Measurements from ENCODE around the gene THTPA. TPM values are rescaled to one million over a fixed set of nuclear protein-coding genes. Genes with fewer than 3 reads are reported as not detected.

The THTPA gene
- total RNA-seq, 1 experiment from 2014 or later = 20.0 TPM

DNA sequence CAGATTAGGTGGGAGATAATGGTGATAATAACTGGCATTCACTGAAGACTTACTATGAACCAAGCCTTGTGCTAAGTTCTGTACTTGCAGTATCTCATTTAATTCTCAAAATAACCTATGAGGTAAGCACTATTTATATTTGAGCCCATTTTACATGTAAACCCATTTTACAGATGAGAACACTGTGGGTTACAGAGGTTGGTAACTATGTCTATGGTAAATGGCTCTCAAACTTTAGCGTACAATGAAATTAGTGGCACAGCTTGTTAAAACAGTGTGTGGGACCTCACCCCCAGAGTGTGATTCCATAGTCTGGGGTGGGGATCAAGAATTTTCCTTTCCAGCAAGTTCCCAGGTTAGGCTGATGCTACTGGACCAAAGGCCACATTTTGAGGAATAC is 44.7 kb downstream of the THTPA start (continued):
- TF ChIP-seq, protein P1, sequence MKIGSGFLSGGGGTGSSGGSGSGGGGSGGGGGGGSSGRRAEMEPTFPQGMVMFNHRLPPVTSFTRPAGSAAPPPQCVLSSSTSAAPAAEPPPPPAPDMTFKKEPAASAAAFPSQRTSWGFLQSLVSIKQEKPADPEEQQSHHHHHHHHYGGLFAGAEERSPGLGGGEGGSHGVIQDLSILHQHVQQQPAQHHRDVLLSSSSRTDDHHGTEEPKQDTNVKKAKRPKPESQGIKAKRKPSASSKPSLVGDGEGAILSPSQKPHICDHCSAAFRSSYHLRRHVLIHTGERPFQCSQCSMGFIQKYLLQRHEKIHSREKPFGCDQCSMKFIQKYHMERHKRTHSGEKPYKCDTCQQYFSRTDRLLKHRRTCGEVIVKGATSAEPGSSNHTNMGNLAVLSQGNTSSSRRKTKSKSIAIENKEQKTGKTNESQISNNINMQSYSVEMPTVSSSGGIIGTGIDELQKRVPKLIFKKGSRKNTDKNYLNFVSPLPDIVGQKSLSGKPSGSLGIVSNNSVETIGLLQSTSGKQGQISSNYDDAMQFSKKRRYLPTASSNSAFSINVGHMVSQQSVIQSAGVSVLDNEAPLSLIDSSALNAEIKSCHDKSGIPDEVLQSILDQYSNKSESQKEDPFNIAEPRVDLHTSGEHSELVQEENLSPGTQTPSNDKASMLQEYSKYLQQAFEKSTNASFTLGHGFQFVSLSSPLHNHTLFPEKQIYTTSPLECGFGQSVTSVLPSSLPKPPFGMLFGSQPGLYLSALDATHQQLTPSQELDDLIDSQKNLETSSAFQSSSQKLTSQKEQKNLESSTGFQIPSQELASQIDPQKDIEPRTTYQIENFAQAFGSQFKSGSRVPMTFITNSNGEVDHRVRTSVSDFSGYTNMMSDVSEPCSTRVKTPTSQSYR (CRISPR knock-in tag; IDR thresholded peaks at IDR 0.05) = no peak
- TF ChIP-seq TEAD1 (CRISPR knock-in tag; IDR thresholded peaks at IDR 0.05) (no peak), ZNF317 (CRISPR knock-in tag; IDR thresholded peaks at IDR 0.05; ENCODE audit: borderline replicate concordance, low read depth) (no peak), ZNF138 (CRISPR knock-in tag; conservative IDR thresholded peaks at IDR 0.05) (no peak), KAT7 (CRISPR knock-in tag; IDR thresholded peaks at IDR 0.05; ENCODE audit: borderline replicate concordance) (no peak), TEAD4 (CRISPR knock-in tag; IDR thresholded peaks at IDR 0.05) (no peak), OVOL2 (CRISPR knock-in tag; IDR thresholded peaks at IDR 0.05; ENCODE audit: borderline replicate concordance) (no peak), MXD4 (CRISPR knock-in tag; IDR thresholded peaks at IDR 0.05; ENCODE audit: borderline replicate concordance) (no peak), EMX1 (CRISPR knock-in tag; IDR thresholded peaks at IDR 0.05) (no peak), JAZF1 (CRISPR knock-in tag; IDR thresholded peaks at IDR 0.05) (no peak)
- TF ChIP-seq, protein P2, sequence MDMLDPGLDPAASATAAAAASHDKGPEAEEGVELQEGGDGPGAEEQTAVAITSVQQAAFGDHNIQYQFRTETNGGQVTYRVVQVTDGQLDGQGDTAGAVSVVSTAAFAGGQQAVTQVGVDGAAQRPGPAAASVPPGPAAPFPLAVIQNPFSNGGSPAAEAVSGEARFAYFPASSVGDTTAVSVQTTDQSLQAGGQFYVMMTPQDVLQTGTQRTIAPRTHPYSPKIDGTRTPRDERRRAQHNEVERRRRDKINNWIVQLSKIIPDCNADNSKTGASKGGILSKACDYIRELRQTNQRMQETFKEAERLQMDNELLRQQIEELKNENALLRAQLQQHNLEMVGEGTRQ (CRISPR knock-in tag; IDR thresholded peaks at IDR 0.05) = no peak
- TF ChIP-seq, protein P3, sequence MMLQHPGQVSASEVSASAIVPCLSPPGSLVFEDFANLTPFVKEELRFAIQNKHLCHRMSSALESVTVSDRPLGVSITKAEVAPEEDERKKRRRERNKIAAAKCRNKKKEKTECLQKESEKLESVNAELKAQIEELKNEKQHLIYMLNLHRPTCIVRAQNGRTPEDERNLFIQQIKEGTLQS (CRISPR knock-in tag; conservative IDR thresholded peaks at IDR 0.05) = no peak

DNA sequence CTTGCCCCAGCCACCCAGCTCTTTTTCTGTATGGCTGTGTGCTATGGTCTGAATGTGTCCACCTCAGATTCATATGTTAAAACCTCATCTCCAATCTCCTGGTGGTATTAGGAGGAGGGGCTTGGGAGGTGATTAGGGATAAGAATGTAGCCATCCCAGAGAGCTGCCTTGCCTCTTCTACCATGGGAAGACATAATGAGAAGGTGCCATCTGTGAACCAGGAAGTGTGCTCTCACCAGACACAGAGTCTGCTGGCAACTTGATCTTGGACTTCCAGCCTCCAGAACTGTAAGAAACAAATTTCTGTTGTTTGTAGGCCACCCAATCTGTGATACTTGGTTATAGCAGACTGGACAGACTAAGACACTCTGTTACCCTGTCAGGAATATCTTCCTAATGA is 45.4 kb downstream of the THTPA start:
- ChIA-PET CTCF (interaction anchor here (1.5 kb wide), 1 partner anchor 13 kb away, joined by 8 read pairs; no protein-coding TSS in a partner anchor), POLR2A (no interaction called here)

More for the DNA sequence above, 45.4 kb downstream of the THTPA start:
- H3K9me3 Mint-ChIP-seq = 0 out of 2 replicates have a peak, but pooled peaks cover 3% of the 10 kb centered on the region
- H3K36me3 Mint-ChIP-seq = no peaks in the 10 kb centered on the region
- no peak for ATAC-seq
- H3K4me1 Mint-ChIP-seq = no peaks in the 10 kb centered on the region
- H3K27ac Mint-ChIP-seq = no peak overlapping the region
- no peak for DNase-seq (ENCODE audit: low spot score)
- TF ChIP-seq, protein P4, sequence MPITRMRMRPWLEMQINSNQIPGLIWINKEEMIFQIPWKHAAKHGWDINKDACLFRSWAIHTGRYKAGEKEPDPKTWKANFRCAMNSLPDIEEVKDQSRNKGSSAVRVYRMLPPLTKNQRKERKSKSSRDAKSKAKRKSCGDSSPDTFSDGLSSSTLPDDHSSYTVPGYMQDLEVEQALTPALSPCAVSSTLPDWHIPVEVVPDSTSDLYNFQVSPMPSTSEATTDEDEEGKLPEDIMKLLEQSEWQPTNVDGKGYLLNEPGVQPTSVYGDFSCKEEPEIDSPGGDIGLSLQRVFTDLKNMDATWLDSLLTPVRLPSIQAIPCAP (CRISPR knock-in tag; IDR thresholded peaks at IDR 0.05) = no peak
- no peak for TF ChIP-seq FOXJ3 (CRISPR knock-in tag; IDR thresholded peaks at IDR 0.05; ENCODE audit: borderline replicate concordance)
- no peak for TF ChIP-seq ZNF219 (CRISPR knock-in tag; IDR thresholded peaks at IDR 0.05; ENCODE audit: borderline replicate concordance)
- no peak for TF ChIP-seq NR1H2 (CRISPR knock-in tag; IDR thresholded peaks at IDR 0.05)
- TF ChIP-seq TCF7 (CRISPR knock-in tag; IDR thresholded peaks at IDR 0.05; ENCODE audit: low read depth) = no peak
- no peak for TF ChIP-seq RELA (CRISPR knock-in tag; IDR thresholded peaks at IDR 0.05; ENCODE audit: borderline replicate concordance)
- no peak for TF ChIP-seq NR2C2 (CRISPR knock-in tag; IDR thresholded peaks at IDR 0.05)
- TF ChIP-seq ZNF416 (CRISPR knock-in tag; IDR thresholded peaks at IDR 0.05) = no peak
- TF ChIP-seq, protein P5, sequence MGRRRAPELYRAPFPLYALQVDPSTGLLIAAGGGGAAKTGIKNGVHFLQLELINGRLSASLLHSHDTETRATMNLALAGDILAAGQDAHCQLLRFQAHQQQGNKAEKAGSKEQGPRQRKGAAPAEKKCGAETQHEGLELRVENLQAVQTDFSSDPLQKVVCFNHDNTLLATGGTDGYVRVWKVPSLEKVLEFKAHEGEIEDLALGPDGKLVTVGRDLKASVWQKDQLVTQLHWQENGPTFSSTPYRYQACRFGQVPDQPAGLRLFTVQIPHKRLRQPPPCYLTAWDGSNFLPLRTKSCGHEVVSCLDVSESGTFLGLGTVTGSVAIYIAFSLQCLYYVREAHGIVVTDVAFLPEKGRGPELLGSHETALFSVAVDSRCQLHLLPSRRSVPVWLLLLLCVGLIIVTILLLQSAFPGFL (CRISPR knock-in tag; IDR thresholded peaks at IDR 0.05; ENCODE audit: borderline replicate concordance) = no peak
- TF ChIP-seq GABPB1 (CRISPR knock-in tag; IDR thresholded peaks at IDR 0.05) = no peak
- TF ChIP-seq CREB1 (CRISPR knock-in tag; IDR thresholded peaks at IDR 0.05) = no peak
- no peak for TF ChIP-seq ZNF232 (CRISPR knock-in tag; IDR thresholded peaks at IDR 0.05)
- TF ChIP-seq, protein P6, sequence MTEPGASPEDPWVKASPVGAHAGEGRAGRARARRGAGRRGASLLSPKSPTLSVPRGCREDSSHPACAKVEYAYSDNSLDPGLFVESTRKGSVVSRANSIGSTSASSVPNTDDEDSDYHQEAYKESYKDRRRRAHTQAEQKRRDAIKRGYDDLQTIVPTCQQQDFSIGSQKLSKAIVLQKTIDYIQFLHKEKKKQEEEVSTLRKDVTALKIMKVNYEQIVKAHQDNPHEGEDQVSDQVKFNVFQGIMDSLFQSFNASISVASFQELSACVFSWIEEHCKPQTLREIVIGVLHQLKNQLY (CRISPR knock-in tag; IDR thresholded peaks at IDR 0.05) = no peak
- TF ChIP-seq, protein P1 (CRISPR knock-in tag; IDR thresholded peaks at IDR 0.05) = no peak
- TF ChIP-seq ETV6 (CRISPR knock-in tag; IDR thresholded peaks at IDR 0.05) = no peak
- peaks cover 5% of the 10 kb centered on the region for H3K27me3 Mint-ChIP-seq (ENCODE audit: low read depth)
- no peak overlapping the region for H3K4me3 Mint-ChIP-seq
